HG03521 (cell line): ENCODE results near the gene PAK5.

Experiments used
- ATAC-seq: cut with Tn5 transposase; IDR thresholded peaks from one replicate; pipeline ENCODE4 v1.9.1; 2021; ENCODE audit warnings: mild to moderate bottlenecking, moderate library complexity; ENCODE audit not compliant: unreplicated experiment

Gene PAK5

DNA sequence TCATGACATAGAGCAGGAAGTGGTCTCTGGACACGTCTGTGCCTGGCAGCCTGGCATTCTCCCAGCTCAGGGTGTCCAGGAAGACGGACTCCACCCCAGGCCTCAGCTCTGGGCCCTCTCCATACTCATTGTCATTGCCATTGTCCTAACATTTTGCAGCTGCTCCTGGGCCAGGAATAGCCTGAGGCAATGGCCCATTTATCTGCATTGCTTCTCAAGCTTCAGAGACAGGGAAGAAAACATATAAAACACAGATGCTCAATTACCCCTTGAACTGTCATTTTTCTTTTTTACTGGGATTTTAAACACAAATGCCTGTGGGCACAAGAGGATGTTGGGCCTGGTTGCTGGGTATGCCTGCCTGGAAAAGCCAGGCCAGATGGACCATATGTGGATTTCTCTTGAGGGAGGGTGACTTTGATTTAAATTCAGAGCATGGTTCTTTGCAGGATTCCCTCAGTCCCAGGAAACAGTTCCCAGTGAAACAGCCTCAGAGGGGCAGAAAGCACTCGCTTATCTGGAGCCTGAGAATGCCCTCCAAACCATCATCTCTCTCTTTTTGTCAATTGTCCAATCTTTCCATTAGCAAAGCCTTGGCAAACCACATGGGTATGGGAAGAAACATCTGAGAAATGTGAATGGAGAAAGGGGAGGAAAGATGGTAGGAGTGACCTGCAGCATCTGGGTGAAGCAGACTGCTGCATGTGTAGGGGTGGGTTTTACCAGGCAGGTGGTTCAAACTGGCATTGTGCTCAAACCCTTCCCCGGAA, 306.6 kb downstream of the PAK5 start:
- no peak for ATAC-seq

DNA sequence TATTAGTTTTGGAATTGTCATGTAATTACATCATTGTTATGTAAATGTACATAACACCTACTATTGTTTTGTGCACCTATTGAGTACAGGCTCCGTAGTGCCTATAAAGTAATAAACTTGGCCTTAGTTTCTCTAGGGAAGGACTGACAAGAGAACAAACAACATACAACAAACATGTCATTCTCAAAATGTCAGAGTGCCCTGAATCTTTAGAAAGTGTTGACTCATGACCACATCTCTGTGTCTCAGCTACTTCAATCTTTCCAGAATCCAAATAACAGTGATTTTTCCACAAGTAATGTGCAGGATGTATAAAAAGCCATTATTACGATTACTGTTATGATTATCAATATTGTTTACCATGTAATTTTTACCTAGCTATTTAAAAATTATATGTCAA, 307.3 kb downstream of the PAK5 start:
- ATAC-seq: no peak

DNA sequence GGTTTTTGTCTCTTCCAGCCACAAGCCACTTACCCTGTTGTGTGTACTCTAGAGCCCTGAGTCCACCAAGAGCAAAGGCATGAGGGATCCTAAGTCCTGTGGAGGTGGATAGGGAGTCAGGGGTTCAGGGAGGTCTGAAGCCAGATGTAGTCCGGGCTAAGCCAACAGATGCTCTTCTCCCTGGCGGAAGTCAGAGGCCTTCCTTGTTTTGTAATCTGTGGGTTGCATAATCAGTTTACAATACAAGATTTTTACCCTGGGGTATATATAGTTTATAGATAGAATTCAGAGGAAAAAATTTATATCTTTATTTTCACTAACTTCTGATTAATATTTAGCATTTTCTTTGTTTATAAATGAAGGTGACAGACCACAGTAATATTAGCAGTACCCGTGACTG, 315.2 kb downstream of the PAK5 start:
- no peak for ATAC-seq

DNA sequence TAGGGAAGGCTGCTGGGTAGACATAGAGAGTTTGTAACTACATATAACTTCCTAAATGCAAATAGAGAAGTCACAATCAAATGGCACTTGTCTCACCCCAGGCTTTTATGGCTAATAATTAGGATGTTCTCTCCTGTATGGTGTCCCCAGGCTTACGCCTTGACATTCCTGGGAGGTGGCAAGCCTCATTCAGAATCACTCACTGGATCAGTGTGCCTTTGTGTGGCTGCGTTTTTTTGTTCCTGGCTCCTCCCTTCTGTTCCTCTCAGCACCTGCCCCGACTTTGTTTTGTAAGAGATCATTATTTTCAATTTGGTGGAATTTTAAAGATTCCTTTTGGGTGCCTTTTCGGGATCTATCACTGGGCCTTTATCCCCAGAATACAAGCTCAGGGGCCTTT, 318.8 kb downstream of the PAK5 start:
- ATAC-seq: no peak

DNA sequence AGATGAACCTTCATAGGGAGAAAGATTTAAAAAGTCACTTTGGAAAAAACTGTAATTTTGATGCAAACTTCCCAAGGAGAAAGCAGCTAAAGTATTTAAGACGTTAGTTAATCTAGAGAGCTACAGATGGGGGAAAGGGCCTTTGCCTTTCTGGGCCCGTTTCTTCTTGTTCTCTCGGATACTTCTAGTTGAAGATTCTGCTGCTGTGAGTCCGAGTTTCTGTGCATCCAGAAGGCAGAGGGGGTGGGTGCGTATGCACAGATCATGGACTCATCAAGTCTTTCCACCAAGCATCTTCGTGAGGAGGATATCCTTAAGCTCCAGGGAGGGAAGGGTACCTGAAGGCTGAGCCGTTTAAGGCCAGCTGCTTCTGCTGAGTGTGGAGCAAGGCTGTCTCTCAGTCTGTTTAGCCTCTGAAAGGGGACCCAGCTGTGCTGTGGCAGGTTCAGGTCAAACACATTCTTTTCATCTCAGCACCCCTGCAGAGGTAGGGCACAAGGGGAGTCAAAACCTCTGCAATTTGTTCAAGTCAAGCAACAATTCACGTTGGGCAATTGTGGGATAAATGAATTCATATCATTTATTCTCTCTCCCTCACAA, 320.2 kb downstream of the PAK5 start:
- ATAC-seq: no peak

- no peak for ATAC-seq
Measured at GRCh38 chr20:9517297-9518162, 321.3 kb downstream of the PAK5 start.

DNA sequence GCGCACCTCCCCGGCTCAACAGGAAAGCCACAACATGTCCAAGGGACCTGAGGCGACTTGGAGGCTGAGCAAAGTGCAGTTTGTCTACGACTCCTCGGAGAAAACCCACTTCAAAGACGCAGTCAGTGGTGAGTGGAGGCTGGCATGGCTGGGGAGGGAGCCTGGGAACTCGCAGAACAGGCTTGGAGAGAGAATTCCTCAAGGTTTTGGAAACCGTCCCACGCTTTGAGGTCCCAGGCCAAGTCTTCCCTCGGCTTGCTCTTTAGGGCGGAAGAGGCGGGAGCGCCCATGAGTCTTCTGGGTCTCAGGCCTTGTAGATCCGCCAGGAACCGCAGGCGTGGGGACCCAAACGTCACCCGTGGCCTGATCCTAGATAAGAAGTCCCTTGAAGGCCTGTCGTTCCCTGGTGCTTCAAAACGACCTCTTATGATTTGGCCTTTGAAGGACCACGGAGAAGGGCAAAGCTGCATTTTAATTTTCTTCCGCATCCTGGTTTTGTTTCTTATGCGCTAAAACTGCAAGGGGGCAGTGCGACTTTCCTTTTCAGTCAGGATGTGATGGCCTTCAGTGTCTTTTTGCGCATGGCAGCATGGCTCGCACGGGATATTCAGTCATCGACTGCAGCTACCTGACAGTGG, 322.5 kb downstream of the PAK5 start:
- ATAC-seq: no peak

DNA sequence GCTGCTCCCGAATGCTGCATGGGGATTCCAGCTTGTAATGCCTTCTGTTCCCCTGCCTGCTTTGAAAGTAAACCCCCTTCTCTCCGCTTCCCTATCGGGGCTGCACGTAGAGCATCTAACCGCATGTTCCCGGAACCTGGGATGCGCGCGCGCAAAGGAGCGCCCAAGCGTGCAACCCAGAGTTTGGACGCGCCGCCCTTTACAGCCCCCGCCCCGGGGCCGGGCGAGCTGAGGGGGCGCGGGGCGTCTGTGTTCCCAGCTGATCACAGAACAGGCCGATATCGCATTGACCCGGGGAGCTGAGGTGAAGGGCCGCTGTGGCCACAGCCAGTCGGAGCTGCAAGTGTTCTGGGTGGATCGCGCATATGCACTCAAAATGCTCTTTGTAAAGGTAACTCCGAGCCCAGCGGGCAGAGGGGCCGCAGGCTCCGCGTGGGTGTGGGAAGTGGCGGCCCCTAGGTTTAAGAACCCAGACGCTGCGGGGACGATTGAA, 323.1 kb downstream of the PAK5 start:
- ATAC-seq: no peak

DNA sequence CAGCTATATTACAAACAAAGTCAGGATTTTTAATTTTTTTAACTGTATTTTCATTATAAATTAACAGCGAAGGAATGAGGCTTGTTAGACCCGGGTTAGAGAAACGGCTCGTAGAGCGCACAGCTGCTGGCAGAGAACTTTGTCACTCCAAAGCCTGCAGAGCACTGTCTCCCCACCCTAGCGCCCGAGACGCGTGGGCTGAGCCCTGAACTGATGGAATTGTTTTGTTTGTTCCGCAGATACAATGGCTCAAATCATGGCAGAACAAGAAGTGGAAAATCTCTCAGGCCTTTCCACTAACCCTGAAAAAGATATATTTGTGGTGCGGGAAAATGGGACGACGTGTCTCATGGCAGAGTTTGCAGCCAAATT, 323.7 kb downstream of the PAK5 start:
- no peak for ATAC-seq

DNA sequence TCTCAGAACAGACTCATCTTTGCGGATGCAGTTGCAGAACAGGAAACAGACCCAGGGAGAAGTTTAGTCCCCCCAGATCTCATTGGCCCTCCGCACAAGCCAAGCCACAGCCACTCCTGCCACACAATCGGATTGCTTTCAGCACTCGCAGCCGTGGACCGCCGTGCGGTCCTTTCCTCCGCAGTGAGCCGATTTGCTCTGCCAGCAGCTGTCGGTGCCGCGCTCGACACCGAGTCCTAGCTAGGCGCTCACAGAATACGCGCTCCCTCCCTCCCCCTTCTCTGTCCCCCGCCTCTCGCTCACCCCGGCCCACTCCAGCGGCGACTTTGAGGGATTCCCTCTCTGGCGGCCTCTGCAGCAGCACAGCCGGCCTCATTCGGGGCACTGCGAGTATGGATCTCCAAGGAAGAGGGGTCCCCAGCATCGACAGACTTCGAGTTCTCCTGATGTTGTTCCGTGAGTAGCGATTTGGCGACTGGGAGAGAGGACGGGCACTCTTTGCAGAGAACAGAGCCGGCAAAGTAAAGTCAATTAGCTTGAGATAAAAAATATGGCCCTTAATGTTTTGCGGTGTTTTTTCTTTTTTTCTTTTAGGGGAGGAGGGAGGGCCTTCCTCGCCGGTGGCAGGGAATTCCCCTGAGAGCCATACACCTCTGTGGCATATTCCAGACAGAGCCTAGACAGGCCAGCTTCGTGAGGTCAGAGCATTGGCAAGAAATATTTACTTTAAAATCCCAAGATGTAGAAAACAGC, 324.2 kb downstream of the PAK5 start, which contains the start of gene LAMP5:
TSS of gene LAMP5 (plus strand) at position 130 of the 753 bp plus-strand sequence. CDS start at position 393, 263 bp downstream.
- no peak for ATAC-seq

DNA sequence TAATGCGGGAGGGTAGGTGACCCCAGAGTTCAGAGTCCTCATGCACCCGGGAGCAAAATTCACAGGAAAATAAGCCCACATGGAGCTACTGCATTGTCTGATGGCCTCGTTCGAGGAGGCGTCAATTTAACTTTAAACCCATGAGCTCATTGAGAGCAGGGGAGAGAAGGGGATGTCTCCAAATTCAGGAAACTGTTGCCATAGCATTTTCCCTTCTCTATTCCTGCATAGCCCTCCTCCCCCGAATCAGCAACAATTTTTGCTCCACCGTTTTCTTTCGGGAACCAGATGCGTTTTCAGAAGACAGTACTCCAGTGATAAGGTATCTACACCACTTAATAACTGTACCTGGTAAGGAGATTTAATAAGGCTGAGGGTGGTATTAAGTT, 324.8 kb downstream of the PAK5 start:
- no peak for ATAC-seq

- ATAC-seq: peak; percentile 38
Measured at GRCh38 chr20:9510911-9511310, 328.0 kb downstream of the PAK5 start.

DNA sequence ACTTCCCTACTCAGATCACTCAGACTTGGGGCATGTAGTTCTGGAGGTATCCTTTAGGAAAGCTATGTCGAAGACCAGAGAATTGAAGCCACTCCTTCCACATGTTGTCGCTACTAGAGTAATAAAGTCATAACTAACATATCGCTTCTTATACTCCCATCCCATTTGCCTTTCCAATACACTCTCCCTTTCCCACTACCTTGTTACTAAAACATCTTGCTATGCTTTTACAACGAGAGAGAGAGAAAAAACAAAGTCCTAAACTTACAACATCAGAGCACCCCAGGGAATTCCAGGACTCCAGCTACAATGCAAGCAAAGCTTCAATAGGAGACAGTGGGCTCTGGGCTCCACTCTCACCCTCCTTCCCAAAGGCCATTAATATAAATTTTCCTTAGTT, 329.6 kb downstream of the PAK5 start:
- ATAC-seq: no peak

DNA sequence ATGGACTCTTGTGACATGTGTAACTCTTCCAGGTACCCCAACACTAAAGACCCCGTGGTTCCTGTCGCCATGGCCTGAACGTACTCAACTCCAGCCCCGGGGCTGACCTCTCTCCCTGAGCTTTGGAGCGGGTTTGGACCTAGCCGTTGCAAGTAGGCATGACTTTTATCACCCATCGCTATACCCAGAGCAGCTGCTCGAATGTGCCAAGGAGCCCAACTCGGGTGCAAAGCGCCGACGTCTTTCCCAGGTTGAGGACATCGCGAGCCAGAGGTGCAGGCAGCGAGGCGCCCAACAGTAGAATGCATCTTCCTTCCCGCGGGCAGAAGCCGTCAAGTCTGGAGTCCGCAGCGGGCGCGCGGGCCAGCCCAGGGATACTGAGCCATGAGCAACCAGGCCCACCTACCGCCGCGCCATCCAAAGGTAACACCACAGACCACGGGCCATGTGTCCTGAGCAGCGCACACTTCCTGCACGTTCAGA, 330.1 kb downstream of the PAK5 start:
- ATAC-seq: no peak

DNA sequence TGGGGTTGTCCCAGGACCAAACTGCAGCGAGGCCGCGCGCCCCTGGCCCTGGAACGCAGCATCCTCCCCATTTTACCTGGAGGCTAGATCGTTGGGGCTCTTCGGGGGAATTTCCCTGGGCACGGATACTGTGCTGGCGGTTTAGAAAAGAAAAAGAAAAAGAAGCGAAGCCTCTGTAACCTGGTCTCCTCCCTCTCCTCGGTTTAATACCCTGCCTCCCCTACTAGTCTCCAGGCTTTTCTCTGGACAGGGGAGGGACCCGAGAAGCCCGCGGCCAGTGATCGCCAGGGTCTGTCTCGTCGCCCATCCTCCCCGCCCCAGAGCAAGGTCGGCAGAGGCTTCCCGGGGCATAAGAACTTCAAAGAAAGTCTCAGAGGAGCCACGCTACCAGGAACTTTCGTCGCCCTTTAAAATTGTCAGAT, 330.6 kb downstream of the PAK5 start:
- no peak for ATAC-seq

DNA sequence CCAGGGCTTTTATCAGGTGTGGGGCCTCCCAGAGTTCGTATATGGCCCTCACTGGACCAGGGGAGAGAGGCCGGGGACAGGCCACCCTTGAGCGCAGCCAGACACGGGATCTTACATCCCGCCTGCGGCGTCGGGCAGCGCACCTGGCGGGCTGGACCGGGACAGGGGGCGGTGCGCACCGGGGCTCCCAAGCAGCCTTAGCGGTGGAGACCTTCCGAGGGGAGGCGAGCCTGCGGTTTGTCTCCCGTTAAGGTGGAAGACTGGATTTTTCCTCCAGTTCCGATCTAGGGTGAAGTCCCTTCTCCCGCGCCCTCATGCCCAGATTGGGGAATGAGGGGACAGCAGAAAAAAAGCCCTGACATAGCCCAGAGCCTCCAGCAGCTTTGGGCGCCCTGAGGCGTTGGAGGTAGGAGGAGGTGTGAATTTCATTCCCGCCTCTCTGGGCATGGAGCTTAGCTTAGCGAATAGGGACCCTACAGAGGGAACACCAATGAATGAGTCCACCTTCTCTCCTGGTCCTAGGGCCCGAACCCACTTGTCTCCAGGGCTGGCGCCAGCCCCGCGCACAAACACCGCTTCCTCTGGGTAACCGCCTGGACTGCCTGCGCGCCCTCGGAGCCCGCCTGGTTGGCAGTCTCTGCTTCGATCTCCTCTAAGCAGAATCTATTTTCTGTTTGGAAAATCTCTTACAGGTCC, 331.2 kb downstream of the PAK5 start:
- ATAC-seq: no peak

- no peak for ATAC-seq
Measured at GRCh38 chr20:9506964-9507369, 331.9 kb downstream of the PAK5 start.

GRCh38 chr20:9506280-9506821, 332.5 kb downstream of the PAK5 start:
- no peak for ATAC-seq

DNA sequence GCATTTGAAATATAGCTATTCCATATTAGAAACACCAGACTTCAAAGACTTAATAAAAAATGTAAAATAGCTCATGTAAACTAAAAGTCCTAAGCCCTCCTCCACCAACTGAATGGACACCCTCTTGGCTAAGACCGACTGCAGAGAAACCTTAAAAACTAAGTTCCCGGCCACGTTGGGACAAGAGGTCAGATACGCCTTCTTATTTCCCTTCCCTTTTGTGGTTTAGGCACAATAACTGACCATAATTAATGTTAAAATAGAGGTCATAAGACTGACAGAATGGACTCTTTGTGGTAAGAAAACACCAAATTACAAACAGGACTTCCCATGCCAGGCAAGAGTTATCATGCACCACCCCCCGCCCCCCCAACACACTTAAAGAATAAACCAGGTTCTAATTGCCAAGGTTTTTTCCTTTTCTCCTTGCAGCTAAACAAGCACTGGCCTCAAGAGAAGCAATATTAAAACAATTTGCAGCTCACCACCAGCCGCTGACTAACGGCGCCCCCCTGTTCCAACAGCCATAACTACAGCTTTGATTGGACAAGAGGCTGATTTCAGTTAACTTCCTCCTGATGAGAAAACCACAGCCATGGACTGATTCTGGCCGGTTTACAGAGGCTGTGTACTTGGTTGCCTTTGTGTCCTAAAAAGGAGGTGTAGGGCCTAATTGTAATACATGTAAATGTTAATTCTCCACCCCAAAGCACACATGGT, 335.2 kb downstream of the PAK5 start:
- no peak for ATAC-seq
